AG04450 (cell line): ENCODE data around the gene MMS19. TPM values are rescaled to one million over a fixed set of nuclear protein-coding genes. Genes with fewer than 3 reads are reported as not detected.
"Not testable (repeated sequence)": the region's sequence is repeated elsewhere in the genome, so short reads cannot be mapped to it uniquely, and the experiment has no call there.

Experiments used
- CTCF ChIA-PET: fragments of 300-600, 350-600 bp; formaldehyde crosslinking; extraction: SDS; loops from one replicate; lab custom pipeline; 2022; ENCODE audit warnings: antibody characterized with exemption, inconsistent platforms; lab: Charles Lee
- POLR2A ChIA-PET: fragments of 350-600 bp; formaldehyde crosslinking; extraction: SDS; loops from one replicate; lab custom pipeline; 2021; ENCODE audit warnings: antibody characterized with exemption, inconsistent platforms; lab: Yijun Ruan, JAX
- DNase-seq: peaks from one replicate; pipeline ENCODE4 v3.0.0-alpha.2; 2011; ENCODE audit warnings: low read depth, low spot score
- H3K27ac ChIP-seq: one replicate; pipeline ENCODE4 v1.5.1; 2012; ENCODE audit warnings: low read depth, low read length, control low read depth
- H3K27me3 ChIP-seq: one replicate; pipeline ENCODE4 v1.6.0; 2012; ENCODE audit warnings: low read length; ENCODE audit not compliant: control insufficient read depth, insufficient read depth
- H3K4me3 ChIP-seq: 2 replicates; pipeline ENCODE4 v1.5.1; 2011; ENCODE audit warnings: mild to moderate bottlenecking, low read depth, low read length, control low read depth
- H3K9me3 ChIP-seq: 2 replicates; pipeline ENCODE4 v1.5.1; 2012; ENCODE audit warnings: low read length; ENCODE audit not compliant: control insufficient read depth, insufficient read depth
- polyA plus RNA-seq: library from polyadenylated mRNA; depleted of rRNA; stranded (reverse); fragments of >200 nt; gene quantifications from 2 replicates; pipeline ENCODE4 v1.2.3, GENCODE V29; 2011
- TF ChIP-seq, protein P1 (sequence below): IDR thresholded peaks from 2 replicates; pipeline ENCODE4 v1.5.1; 2011; ENCODE audit warnings: low read depth, low read length, control low read depth, inconsistent platforms

MMS19 gene
- polyA plus RNA-seq, 1 experiment: 71.5 TPM

DNA sequence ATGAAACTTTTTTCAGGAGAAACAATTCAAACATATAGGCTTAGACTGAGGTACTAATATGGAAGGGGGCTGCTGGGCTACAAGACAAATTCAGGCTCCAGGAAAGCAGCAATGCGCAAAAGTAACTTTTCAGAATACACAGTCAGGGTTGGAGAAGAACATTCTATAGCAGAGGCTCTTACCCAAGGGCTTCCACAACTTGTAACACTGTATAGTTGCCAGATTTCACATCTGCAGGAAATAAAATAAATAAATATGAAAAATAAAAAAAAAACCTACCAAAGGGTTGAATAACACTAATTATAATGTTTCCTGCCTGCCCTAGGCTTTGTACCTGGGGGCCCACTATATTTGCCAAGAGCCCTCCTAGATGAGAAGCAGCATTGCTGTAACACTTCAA, 14.3 kb downstream of the MMS19 start:
- Histone ChIP-seq H3K27ac (no peak overlapping the region), H3K4me3 (no peak overlapping the region), H3K27me3 (no peaks in the 10 kb centered on the region), H3K9me3 (no peaks in the 10 kb centered on the region)
- ChIA-PET POLR2A (interaction anchor here (0.6 kb wide), 1 partner anchor 60 kb away, joined by 5 read pairs; no protein-coding TSS in a partner anchor), CTCF (interaction anchor here (0.6 to 1.6 kb wide), 3 partner anchors 16 to 69 kb away, joined by 3 to 5 read pairs (median 4); no protein-coding TSS in a partner anchor)
- no peak for DNase-seq
- TF ChIP-seq, protein P1, sequence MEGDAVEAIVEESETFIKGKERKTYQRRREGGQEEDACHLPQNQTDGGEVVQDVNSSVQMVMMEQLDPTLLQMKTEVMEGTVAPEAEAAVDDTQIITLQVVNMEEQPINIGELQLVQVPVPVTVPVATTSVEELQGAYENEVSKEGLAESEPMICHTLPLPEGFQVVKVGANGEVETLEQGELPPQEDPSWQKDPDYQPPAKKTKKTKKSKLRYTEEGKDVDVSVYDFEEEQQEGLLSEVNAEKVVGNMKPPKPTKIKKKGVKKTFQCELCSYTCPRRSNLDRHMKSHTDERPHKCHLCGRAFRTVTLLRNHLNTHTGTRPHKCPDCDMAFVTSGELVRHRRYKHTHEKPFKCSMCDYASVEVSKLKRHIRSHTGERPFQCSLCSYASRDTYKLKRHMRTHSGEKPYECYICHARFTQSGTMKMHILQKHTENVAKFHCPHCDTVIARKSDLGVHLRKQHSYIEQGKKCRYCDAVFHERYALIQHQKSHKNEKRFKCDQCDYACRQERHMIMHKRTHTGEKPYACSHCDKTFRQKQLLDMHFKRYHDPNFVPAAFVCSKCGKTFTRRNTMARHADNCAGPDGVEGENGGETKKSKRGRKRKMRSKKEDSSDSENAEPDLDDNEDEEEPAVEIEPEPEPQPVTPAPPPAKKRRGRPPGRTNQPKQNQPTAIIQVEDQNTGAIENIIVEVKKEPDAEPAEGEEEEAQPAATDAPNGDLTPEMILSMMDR: no peak

DNA sequence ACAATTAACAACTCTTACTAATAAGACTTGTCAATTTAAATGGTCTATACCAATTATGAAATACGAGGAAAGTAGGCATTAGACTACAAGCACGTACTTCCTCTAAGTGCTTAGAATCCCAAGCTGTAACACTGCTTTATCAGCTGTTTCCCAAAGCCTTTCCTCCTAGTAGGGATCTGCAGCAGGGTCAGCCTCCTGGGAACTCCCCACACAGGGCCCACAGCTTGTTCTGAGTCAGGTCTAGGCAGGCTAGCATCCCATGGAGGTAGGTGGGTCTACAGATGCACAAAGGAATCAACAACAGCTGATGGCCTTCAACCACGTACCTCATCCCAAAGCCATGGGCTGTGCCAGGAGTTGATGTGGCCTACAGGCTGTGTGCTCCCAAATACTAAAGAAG, 14.7 kb downstream of the MMS19 start:
- ChIA-PET CTCF (interaction anchor here (1.3 to 1.6 kb wide), 2 partner anchors 19 to 70 kb away, joined by 4 to 5 read pairs; no protein-coding TSS in a partner anchor), POLR2A (no interaction called here)
- no peak overlapping the region for H3K4me3 ChIP-seq
- DNase-seq: no peak
- H3K27me3 ChIP-seq: no peaks in the 10 kb centered on the region
- H3K9me3 ChIP-seq: no peaks in the 10 kb centered on the region
- TF ChIP-seq, protein P1: no peak
- H3K27ac ChIP-seq: no peak overlapping the region

DNA sequence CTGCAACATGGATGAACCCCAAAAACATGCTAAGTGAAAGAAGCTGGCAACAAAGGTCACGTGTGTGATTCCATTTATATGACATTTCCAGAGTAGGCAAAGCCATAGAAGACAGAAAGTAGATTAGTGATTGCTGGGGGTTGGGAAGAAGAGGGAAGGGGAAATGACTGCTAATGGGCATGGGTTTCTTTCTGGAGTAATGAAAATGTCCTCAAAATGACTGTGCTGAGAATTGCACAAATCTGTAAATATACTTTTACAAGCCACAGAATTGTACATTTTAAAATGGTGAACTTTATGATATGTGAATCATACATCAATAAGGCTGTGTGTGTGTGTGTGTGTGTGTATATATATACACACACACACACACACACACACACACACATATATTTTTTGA, 15.8 kb downstream of the MMS19 start:
- Histone ChIP-seq H3K27ac (no peak overlapping the region), H3K4me3 (no peak overlapping the region), H3K9me3 (no peaks in the 10 kb centered on the region), H3K27me3 (no peaks in the 10 kb centered on the region)
- ChIA-PET CTCF (interaction anchor here (1.1 to 1.6 kb wide), 2 partner anchors 62 to 71 kb away, joined by 4 to 5 read pairs; no protein-coding TSS in a partner anchor), POLR2A (no interaction called here)
- DNase-seq: no peak
- TF ChIP-seq, protein P1: no peak

DNA sequence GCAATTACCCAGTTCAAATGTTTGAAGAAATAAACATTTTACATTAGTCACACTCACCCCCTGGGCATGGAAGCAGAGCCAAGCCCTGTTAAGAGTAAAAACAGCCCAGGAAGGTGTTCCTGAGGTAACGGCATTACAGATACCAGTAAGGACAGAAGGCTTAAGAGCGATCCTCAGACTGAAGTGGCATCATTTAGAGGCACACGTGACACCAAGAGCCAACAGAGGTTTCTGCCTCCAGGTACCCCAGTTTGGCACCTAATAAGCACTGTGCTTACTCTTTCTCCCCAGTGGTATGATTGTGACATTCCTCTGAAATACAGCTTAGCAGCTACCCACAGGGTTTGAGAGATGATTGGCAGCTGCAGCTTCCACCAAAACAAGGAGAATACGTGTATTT, 17.2 kb downstream of the MMS19 start:
- ChIA-PET CTCF (interaction anchor here (0.9 to 1.1 kb wide), 2 partner anchors 17 to 63 kb away, joined by 3 to 4 read pairs; no protein-coding TSS in a partner anchor), POLR2A (no interaction called here)
- H3K27me3 ChIP-seq: no peaks in the 10 kb centered on the region
- no peak overlapping the region for H3K4me3 ChIP-seq
- no peak overlapping the region for H3K27ac ChIP-seq
- TF ChIP-seq, protein P1: no peak
- no peaks in the 10 kb centered on the region for H3K9me3 ChIP-seq
- no peak for DNase-seq

DNA sequence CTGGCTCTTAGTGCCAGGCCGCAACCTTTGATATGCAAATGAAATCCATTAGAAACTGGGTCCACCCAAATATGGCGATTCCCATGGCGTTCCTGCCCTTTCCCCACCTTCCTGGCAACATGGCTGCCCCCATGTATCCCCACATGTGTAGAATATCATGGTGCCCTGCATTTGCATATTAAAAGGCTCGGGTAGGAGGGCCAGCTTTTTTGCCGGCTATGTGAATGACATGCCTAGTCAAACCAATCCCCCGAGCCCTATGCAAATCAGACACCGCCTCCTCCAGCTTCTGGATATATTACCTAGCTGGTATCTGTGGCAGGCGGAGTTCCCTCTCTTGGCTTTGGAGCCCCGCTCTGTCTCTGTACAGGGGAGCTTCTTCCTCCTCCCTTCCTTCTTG, 18.3 kb downstream of the MMS19 start:
- H3K27ac ChIP-seq: no peak overlapping the region
- ChIA-PET CTCF (interaction anchor here (0.7 kb wide), 1 partner anchor 13 kb away, joined by 3 read pairs; no protein-coding TSS in a partner anchor), POLR2A (no interaction called here)
- H3K27me3 ChIP-seq: no peaks in the 10 kb centered on the region
- no peaks in the 10 kb centered on the region for H3K9me3 ChIP-seq
- TF ChIP-seq, protein P1: no peak
- DNase-seq: no peak
- H3K4me3 ChIP-seq: no peak overlapping the region

GRCh38 chr10:97479410-97479809, 18.8 kb downstream of the MMS19 start:
- H3K27ac ChIP-seq, H3K9me3 ChIP-seq, POLR2A ChIA-PET, DNase-seq, H3K4me3 ChIP-seq, H3K27me3 ChIP-seq: not testable (repeated sequence)
- CTCF ChIA-PET: interaction anchor here (0.7 kb wide), 1 partner anchor 13 kb away, joined by 3 read pairs; no protein-coding TSS in a partner anchor
